ENCODE measurements around the gene LIPM. TPM values are rescaled to one million over a fixed set of nuclear protein-coding genes. Genes with fewer than 3 reads are reported as not detected.
A peak's percentile ranks its signal among the peaks of the same experiment; 100 is the strongest.

Gene LIPM
- total and polyA plus RNA-seq, 2 donors from 2014 or later, result not detected

DNA sequence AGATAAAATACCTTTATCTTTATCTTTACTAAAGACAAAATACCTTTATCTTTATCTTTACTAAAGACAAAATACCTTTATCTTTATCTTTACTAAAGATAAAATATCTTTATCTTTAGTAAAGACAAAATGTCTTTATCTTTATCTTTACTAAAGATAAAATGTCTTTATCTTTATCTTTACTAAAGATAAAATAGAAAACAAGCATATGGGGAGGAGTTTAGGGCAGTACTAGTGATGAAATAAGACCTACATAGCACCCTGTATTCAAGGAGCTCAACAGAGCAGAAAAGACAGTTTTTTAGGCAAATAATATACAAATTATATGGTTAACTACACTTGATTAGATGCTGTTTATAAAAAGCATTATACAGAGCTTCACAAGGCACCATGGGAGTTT is 29.8 kb downstream of the LIPM start:
- Histone ChIP-seq H3K36me3 (ENCODE audit: control insufficient read depth in 2 of 3, insufficient read depth in 3 of 3, low read length in 3 of 3) (no peaks in the 10 kb centered on the region), H3K9me3 (ENCODE audit: control insufficient read depth in 2 of 3, insufficient read depth in 1 of 3, low read length in 3 of 3) (no peaks in the 10 kb centered on the region), H3K4me3 (ENCODE audit: low read length in 3 of 3) (no peak overlapping the region), H3K4me1 (ENCODE audit: control insufficient read depth in 2 of 3, insufficient read depth in 2 of 3, low read depth in 1 of 3, low read length in 3 of 3) (no peaks in the 10 kb centered on the region), H3K9ac (ENCODE audit: low read length in 3 of 3) (no peak overlapping the region), H3K27ac (ENCODE audit: low read depth in 2 of 2, low read length in 2 of 2) (no peak overlapping the region), H3K27me3 (ENCODE audit: control insufficient read depth, insufficient read depth, low read length) (no peaks in the 10 kb centered on the region)
- DNase-seq (no peak), FAIRE-seq (peak; percentile 21)
- TF ChIP-seq, protein P1, sequence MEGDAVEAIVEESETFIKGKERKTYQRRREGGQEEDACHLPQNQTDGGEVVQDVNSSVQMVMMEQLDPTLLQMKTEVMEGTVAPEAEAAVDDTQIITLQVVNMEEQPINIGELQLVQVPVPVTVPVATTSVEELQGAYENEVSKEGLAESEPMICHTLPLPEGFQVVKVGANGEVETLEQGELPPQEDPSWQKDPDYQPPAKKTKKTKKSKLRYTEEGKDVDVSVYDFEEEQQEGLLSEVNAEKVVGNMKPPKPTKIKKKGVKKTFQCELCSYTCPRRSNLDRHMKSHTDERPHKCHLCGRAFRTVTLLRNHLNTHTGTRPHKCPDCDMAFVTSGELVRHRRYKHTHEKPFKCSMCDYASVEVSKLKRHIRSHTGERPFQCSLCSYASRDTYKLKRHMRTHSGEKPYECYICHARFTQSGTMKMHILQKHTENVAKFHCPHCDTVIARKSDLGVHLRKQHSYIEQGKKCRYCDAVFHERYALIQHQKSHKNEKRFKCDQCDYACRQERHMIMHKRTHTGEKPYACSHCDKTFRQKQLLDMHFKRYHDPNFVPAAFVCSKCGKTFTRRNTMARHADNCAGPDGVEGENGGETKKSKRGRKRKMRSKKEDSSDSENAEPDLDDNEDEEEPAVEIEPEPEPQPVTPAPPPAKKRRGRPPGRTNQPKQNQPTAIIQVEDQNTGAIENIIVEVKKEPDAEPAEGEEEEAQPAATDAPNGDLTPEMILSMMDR (IDR thresholded peaks at IDR 0.05; ENCODE audit: borderline replicate concordance, extremely low read depth, insufficient read depth), result no peak
- intact Hi-C loops (cut with DNase I), result loop anchor here (5.0 kb wide), 1 partner anchor 100 kb away; no protein-coding TSS in a partner anchor

DNA sequence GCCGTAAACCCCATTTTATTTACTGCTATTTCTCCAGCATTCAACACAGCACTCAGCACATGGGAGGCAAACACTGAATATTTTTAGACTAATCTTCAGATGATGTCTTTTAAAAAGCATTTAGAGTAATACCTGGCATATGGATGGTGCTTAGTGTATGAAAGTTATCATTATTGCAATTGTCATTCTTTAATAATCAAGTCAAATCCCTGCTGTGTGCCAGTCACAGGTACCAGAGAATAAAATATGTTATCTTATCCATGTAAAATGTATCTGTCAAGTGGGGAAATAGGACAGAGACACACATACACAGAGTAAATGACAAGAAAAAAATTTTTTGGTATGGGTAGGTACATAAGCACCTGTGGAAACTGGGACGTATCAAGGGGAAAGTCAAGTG is 30.6 kb downstream of the LIPM start:
- no peaks in the 10 kb centered on the region for H3K4me1 ChIP-seq (ENCODE audit: control insufficient read depth in 2 of 3, insufficient read depth in 2 of 3, low read depth in 1 of 3, low read length in 3 of 3)
- TF ChIP-seq, protein P1 (IDR thresholded peaks at IDR 0.05; ENCODE audit: borderline replicate concordance, extremely low read depth, insufficient read depth), result no peak
- no peak for FAIRE-seq
- H3K36me3 ChIP-seq (ENCODE audit: control insufficient read depth in 2 of 3, insufficient read depth in 3 of 3, low read length in 3 of 3), result no peaks in the 10 kb centered on the region
- intact Hi-C loops (cut with DNase I), result loop anchor here (5.0 kb wide), 1 partner anchor 99 kb away; no protein-coding TSS in a partner anchor
- no peaks in the 10 kb centered on the region for H3K27me3 ChIP-seq (ENCODE audit: control insufficient read depth, insufficient read depth, low read length)
- peak in 1 of 5 donors; percentile 11 for DNase-seq
- no peak overlapping the region for H3K27ac ChIP-seq (ENCODE audit: low read depth in 2 of 2, low read length in 2 of 2)
- H3K9me3 ChIP-seq (ENCODE audit: control insufficient read depth in 2 of 3, insufficient read depth in 1 of 3, low read length in 3 of 3), result no peaks in the 10 kb centered on the region
- no peak overlapping the region for H3K9ac ChIP-seq (ENCODE audit: low read length in 3 of 3)
- H3K4me3 ChIP-seq (ENCODE audit: low read length in 3 of 3), result no peak overlapping the region

DNA sequence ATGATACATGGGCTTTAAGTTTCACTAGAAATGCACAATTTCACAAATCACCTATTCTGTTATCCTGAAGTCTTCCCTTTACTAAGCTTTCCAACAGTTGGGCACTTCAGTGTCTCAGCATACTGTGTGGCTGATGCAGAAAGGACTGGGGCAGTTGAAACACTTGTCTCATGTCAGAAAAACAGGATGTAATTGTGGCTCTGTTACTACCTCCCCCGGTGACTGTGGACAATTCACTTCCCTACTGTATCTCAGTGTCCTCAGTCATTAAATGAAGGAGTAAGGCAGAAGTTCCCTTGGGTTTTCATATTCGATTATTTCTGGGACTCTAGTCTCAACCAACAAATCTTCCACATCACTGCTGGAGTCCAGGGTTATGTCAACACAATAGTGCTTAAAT is 31.2 kb downstream of the LIPM start:
- DNase-seq (no peak), FAIRE-seq (no peak)
- no peak overlapping the region for H3K4me3 ChIP-seq (ENCODE audit: low read length in 3 of 3)
- H3K27me3 ChIP-seq (ENCODE audit: control insufficient read depth, insufficient read depth, low read length), result no peaks in the 10 kb centered on the region
- H3K27ac ChIP-seq (ENCODE audit: low read depth in 2 of 2, low read length in 2 of 2), result no peak overlapping the region
- no peaks in the 10 kb centered on the region for H3K36me3 ChIP-seq (ENCODE audit: control insufficient read depth in 2 of 3, insufficient read depth in 3 of 3, low read length in 3 of 3)
- H3K9ac ChIP-seq (ENCODE audit: low read length in 3 of 3), result no peak overlapping the region
- H3K9me3 ChIP-seq (ENCODE audit: control insufficient read depth in 2 of 3, insufficient read depth in 1 of 3, low read length in 3 of 3), result no peaks in the 10 kb centered on the region
- intact Hi-C loops (cut with DNase I), result loop anchor here (5.0 kb wide), 1 partner anchor 99 kb away; no protein-coding TSS in a partner anchor
- no peaks in the 10 kb centered on the region for H3K4me1 ChIP-seq (ENCODE audit: control insufficient read depth in 2 of 3, insufficient read depth in 2 of 3, low read depth in 1 of 3, low read length in 3 of 3)
- TF ChIP-seq, protein P1 (IDR thresholded peaks at IDR 0.05; ENCODE audit: borderline replicate concordance, extremely low read depth, insufficient read depth), result no peak
